Endothelial cell of umbilical vein (primary cell): ENCODE data around the gene DDX24. TPM values are rescaled to one million over a fixed set of nuclear protein-coding genes. Genes with fewer than 3 reads are reported as not detected.

ENCODE experiments used
- BruUV-seq: library from RNA; stranded (reverse); fragments of 400-500 nt; replicated peaks from 2 replicates; lab custom pipeline; 2021; lab: Mats Ljungman, UMichigan
- CTCF ChIA-PET: fragments of 300-600, 350-600 bp; sonication (Branson Sonifier 250); formaldehyde crosslinking; loops from one replicate; lab custom pipeline; 2021; ENCODE audit warnings: antibody characterized with exemption, inconsistent platforms; lab: Charles Lee
- POLR2A ChIA-PET: fragments of 300-600, 350-600 bp; sonication (Branson Sonifier 250); formaldehyde crosslinking; loops from one replicate; lab custom pipeline; 2021; ENCODE audit warnings: antibody characterized with exemption, inconsistent platforms; lab: Charles Lee
- DNase-seq: peaks from one replicate; pipeline ENCODE4 v3.0.0-alpha.2; 2011; ENCODE audit warnings: low read depth, low spot score
- FAIRE-seq: peaks from 2 replicates; lab custom pipeline; 2011; peaks lifted over from hg19 to GRCh38; lab: Jason Lieb, UNC
- H2AFZ ChIP-seq: 2 replicates; pipeline ENCODE4 v1.6.0; 2012; ENCODE audit warnings: low read depth, low read length, control low read depth, inconsistent platforms
- H3K27ac ChIP-seq: 2 replicates; pipeline ENCODE4 v1.5.1; 2011; ENCODE audit warnings: low read depth, mild to moderate bottlenecking, control low read depth, low read length, moderate library complexity; ENCODE audit not compliant: insufficient read depth
- H3K27me3 ChIP-seq, 2 experiments: 2 replicates each; pipeline versions ENCODE4 v1.6.0 to v1.6.1; 2011; ENCODE audit warnings: low read length in 2 of 2, mixed read lengths in 1 of 2; ENCODE audit not compliant: control insufficient read depth in 2 of 2, insufficient read depth in 2 of 2
- H3K36me3 ChIP-seq, 2 experiments: 2 replicates in 1 of 2; 3 replicates in 1 of 2; pipeline ENCODE4 v1.5.1; 2011; ENCODE audit warnings: low read length in 2 of 2, mild to moderate bottlenecking in 1 of 2, moderate library complexity in 1 of 2; ENCODE audit not compliant: control insufficient read depth in 2 of 2, insufficient read depth in 2 of 2; ENCODE audit errors: extremely low read depth in 1 of 2
- H3K4me1 ChIP-seq: 3 replicates; pipeline ENCODE4 v1.5.1; 2011; ENCODE audit warnings: mild to moderate bottlenecking, low read length; ENCODE audit not compliant: control insufficient read depth, insufficient read depth; ENCODE audit errors: extremely low read depth
- H3K4me2 ChIP-seq: 2 replicates; pipeline ENCODE4 v1.6.1; 2011; ENCODE audit warnings: low read length, control low read depth, mixed read lengths; ENCODE audit not compliant: insufficient read depth
- H3K4me3 ChIP-seq, 3 experiments: fragments of 200-600 bp in 1 of 3; sonication (generic), shearing (Covaris generic) in 1 of 3; replicated peaks in 1 of 3; 2 replicates each; pipeline ENCODE4 v1.5.1; 2011 to 2016; ENCODE audit warnings: control low read depth in 3 of 3, low read length in 3 of 3, mild to moderate bottlenecking in 2 of 3, inconsistent platforms in 1 of 3, low read depth in 1 of 3, moderate library complexity in 1 of 3; ENCODE audit not compliant: insufficient read depth in 1 of 3
- H3K79me2 ChIP-seq: 2 replicates; pipeline ENCODE4 v1.6.0; 2012; ENCODE audit warnings: low read length, inconsistent platforms; ENCODE audit not compliant: control insufficient read depth, insufficient read depth
- H3K9ac ChIP-seq: replicated peaks from 2 replicates; pipeline ENCODE3; 2011; ENCODE audit warnings: low read length, control low read depth; ENCODE audit not compliant: insufficient read depth; ENCODE audit errors: extremely low read depth
- H3K9me1 ChIP-seq: replicated peaks from 3 replicates; pipeline ENCODE4 v1.6.0; 2011; ENCODE audit warnings: mild to moderate bottlenecking, low read length; ENCODE audit not compliant: control insufficient read depth, insufficient read depth; ENCODE audit errors: extremely low read depth
- H3K9me3 ChIP-seq: replicated peaks from 2 replicates; pipeline ENCODE4 v1.5.1; 2012; ENCODE audit warnings: low read length, inconsistent platforms; ENCODE audit not compliant: control insufficient read depth, insufficient read depth
- H4K20me1 ChIP-seq: replicated peaks from 2 replicates; pipeline ENCODE3; 2011; ENCODE audit warnings: mild to moderate bottlenecking, low read length; ENCODE audit not compliant: control insufficient read depth, insufficient read depth; ENCODE audit errors: extremely low read depth
- CTCF ChIP-seq, 2 donors: IDR thresholded peaks; 1 replicate in 1 of 2; 2 replicates in 1 of 2; pipeline ENCODE4 v1.5.1; 2011; ENCODE audit warnings: low read length in 2 of 2, mild to moderate bottlenecking in 2 of 2, moderate library complexity in 2 of 2, control low read depth in 1 of 2, inconsistent platforms in 1 of 2, low read depth in 1 of 2; ENCODE audit not compliant: insufficient read depth in 1 of 2; ENCODE audit errors: extremely low read depth in 1 of 2
- EZH2 ChIP-seq: IDR thresholded peaks from 2 replicates; pipeline ENCODE4 v1.6.1; 2012; ENCODE audit warnings: borderline replicate concordance, low read depth, mild to moderate bottlenecking, moderate library complexity, low read length, inconsistent platforms; ENCODE audit not compliant: severe bottlenecking
- FOS ChIP-seq: IDR thresholded peaks from 2 replicates; pipeline ENCODE4 v1.6.1; 2011; ENCODE audit warnings: mild to moderate bottlenecking, low read length, moderate library complexity, borderline replicate concordance; ENCODE audit not compliant: insufficient read depth
- GATA2 ChIP-seq: IDR thresholded peaks from 2 replicates; pipeline ENCODE4 v1.7.0; 2011; ENCODE audit warnings: low read depth, mild to moderate bottlenecking, moderate library complexity, mixed read lengths, low read length; ENCODE audit not compliant: insufficient read length, insufficient read depth
- JUN ChIP-seq: IDR thresholded peaks from 2 replicates; pipeline ENCODE4 v1.6.1; 2011; ENCODE audit warnings: borderline replicate concordance, low read depth; ENCODE audit not compliant: insufficient read length, insufficient read depth
- MAX ChIP-seq: IDR thresholded peaks from 2 replicates; pipeline ENCODE4 v1.6.1; 2011; ENCODE audit not compliant: insufficient read depth, insufficient read length
- MYC ChIP-seq: IDR thresholded peaks from one replicate; pipeline ENCODE4 v1.6.1; 2011; ENCODE audit warnings: mild to moderate bottlenecking, low read depth, low read length
- POLR2A ChIP-seq: IDR thresholded peaks from 2 replicates; pipeline ENCODE4 v1.6.1; 2012; ENCODE audit warnings: low read depth, mild to moderate bottlenecking, control low read depth, low read length
- POLR2AphosphoS5 ChIP-seq: IDR thresholded peaks from 2 replicates; pipeline ENCODE4 v1.6.1; 2012; ENCODE audit warnings: low read depth, mild to moderate bottlenecking, control low read depth, low read length, moderate library complexity; ENCODE audit not compliant: insufficient read depth
- dilution Hi-C: fragments of 300-500 bp; cut with MboI; formaldehyde crosslinking; loops from one replicate; pipeline ENCODE4 v1.15.0; 2019; ENCODE audit warnings: low sequenced_read_pairs; ENCODE audit not compliant: extremely low pct_ligation_motif_present
- intact Hi-C: fragments of 100-400 bp; cut with micrococcal nuclease; formaldehyde crosslinking; loops from one replicate; pipeline ENCODE4 v1.10.0; 2022
- polyA plus RNA-seq, 4 experiments: library from polyadenylated mRNA; depleted of rRNA in 3 of 4; stranded (reverse) in 3 of 4; unstranded in 1 of 4; fragments of >200 nt; gene quantifications; 2 replicates each; pipeline versions ENCODE4 v1.2.1 to v1.2.3, GENCODE V29; 2011 to 2012; ENCODE audit warnings: missing spikeins in 1 of 4
- total RNA-seq: library from RNA; stranded (reverse); gene quantifications from 2 replicates; pipeline ENCODE4 v1.2.3, GENCODE V29; 2021

Gene DDX24
- total and polyA plus RNA-seq, 2 donors (not counting 3 experiments of a cell fraction or from before 2014, with no cell fraction given): 88.3 to 141 TPM

GRCh38 chr14:94104731-94105130 lies 23.7 kb upstream of the DDX24 start:
- no TSS peak for BruUV-seq
- no peak overlapping the region for H2AFZ ChIP-seq
- ChIA-PET POLR2A (interaction anchor here (0.6 kb wide), 1 partner anchor 33 kb away, joined by 6 read pairs; no protein-coding TSS in a partner anchor), CTCF (interaction anchor here (1.1 to 2.4 kb wide), 3 partner anchors 27 to 68 kb away, joined by 3 to 7 read pairs (median 4); no protein-coding TSS in a partner anchor)
- H3K4me1 ChIP-seq: no peaks in the 10 kb centered on the region
- H4K20me1 ChIP-seq: no peaks in the 10 kb centered on the region
- H3K9ac ChIP-seq: no peak overlapping the region
- no peak overlapping the region for H3K27ac ChIP-seq
- FAIRE-seq (no peak), DNase-seq (no peak)
- dilution Hi-C loops (no loop called here), intact Hi-C loops (no loop called here)
- no peak for TF ChIP-seq MAX
- no peak for TF ChIP-seq POLR2A
- no peak for TF ChIP-seq MYC
- TF ChIP-seq EZH2: no peak
- TF ChIP-seq GATA2: no peak
- no peak for TF ChIP-seq CTCF (IDR thresholded peaks at IDR 0.05; ENCODE audit: extremely low read depth in 1 of 2, insufficient read depth in 1 of 2, low read depth in 1 of 2, low read length in 2 of 2)
- TF ChIP-seq JUN: no peak
- no peak for TF ChIP-seq POLR2AphosphoS5
- no peak for TF ChIP-seq FOS
- H3K9me1 ChIP-seq: no peaks in the 10 kb centered on the region
- no peak overlapping the region for H3K4me2 ChIP-seq
- H3K4me3 ChIP-seq: no peak overlapping the region
- no peaks in the 10 kb centered on the region for H3K79me2 ChIP-seq
- no peaks in the 10 kb centered on the region for H3K36me3 ChIP-seq
- no peaks in the 10 kb centered on the region for H3K27me3 ChIP-seq
- H3K9me3 ChIP-seq: no peaks in the 10 kb centered on the region
